ENCODE results near the gene MMP10. TPM values are rescaled to one million over a fixed set of nuclear protein-coding genes. Genes with fewer than 3 reads are reported as not detected.

The MMP10 gene
- total RNA-seq: 3.2 and 11.1 TPM in 2 replicates

DNA sequence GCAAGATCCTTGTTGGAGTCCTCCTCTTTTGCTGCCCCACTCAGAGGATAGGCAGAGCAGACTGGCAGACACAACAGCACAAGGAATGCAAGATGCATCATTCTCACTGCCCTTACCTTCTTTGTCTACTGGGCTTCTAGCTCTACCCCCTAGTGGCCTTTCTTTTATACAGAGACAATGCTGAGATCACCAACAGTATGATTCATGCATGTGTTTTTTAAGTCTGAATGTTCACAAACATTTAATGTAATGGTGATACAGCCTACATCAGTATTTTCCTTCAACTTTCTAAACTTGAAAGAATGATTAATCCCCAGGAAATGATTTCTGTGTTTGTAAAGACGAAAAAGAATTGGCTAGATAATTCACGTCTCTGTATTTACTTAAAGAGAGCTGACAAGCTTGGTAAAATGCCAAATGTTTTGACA lies at the start of gene MMP10:
Gene MMP10, minus strand, starts transcription at position 138 of the 428 bp plus-strand sequence. Its CDS starts 37 bp downstream, at position 101.

DNA sequence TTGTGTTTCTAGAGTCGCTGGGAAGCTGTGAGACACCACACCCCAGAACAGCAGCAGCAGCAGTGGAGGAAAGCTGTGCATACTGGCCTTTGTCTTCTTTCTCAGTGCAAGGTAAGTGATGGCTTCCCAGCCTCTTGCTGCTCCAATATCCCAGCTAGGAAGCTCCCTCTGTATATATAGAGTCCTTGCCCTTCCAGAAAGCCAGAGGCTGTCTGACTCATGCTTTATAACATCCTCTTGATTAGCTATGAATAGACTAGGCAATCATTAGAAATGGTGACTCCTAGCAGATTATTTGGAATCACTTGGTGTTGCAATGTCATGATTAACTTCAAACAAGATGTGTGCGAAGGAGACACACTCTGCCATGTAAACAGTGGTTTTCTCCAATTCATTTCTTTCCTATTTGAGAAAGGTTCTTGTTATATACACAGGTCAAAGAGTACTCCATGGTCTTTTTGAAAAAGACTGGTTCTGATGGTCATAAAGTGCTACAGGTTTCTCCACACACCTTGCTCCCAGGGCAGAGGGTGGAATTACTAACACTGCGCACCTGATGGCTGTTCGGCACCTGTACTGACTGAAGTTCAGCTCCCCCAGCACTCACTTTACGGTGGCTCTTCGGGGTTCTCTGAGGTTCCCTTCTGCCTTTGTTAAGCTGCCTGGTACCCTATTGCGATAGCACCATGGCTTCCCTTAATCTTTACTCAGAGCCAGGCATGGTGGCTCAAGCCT lies 17.8 kb upstream of the MMP10 start, which contains the start of gene MMP1:
Gene MMP1, minus strand, starts transcription at position 149 of the 735 bp plus-strand sequence. Its CDS starts 68 bp downstream, at position 81.

DNA sequence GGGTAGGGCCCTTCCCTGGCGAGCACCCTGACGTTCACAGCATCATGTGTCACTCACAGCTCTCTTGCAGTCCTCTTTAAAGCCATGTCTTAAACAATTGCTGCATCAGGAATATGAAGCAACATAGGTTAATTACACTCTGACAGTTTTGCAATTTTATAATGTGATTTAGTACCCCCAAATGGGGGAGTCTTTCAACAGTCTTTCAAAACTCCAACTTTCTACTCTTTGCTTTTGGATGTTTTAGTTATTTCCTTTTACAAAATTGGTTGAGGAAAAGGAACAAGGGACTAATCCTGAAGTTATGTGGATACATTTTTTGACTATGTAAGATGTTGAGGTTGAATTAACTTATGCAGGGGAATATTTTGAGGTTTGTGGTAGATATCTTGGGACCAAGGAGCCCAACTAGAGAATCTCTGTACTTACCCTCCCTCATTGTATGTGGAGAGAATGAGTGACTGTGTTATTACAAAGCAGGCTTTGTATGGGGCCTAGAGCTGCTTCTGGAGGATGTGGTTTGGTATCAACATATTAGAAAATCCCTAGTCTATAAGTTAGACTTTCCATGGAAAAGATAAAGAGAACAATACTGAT lies 55.4 kb downstream of the MMP10 start, which contains the start of gene MMP8:
Gene MMP8, minus strand, starts transcription at position 51 of the 597 bp plus-strand sequence. CDS start 99 bp downstream, outside the sequence.

Other genes starting within 250 kb of the MMP10 start
- 0.18 and 0.19 TPM in 2 replicates for gene MMP7, start 249.9 kb downstream of the MMP10 start, total RNA-seq
- gene MMP20, start 155.3 kb downstream of the MMP10 start, total RNA-seq: not detected in 2 replicates
- not detected in 2 replicates for gene MMP27, start 74.9 kb downstream of the MMP10 start, total RNA-seq
- gene MMP8, start 55.7 kb downstream of the MMP10 start, total RNA-seq: not detected in 2 replicates
- 4.3 and 664 TPM in 2 replicates for gene MMP1, start 17.5 kb upstream of the MMP10 start, total RNA-seq
- not detected in 2 replicates for gene MMP3, start 63.0 kb upstream of the MMP10 start, total RNA-seq
- 0.28 TPM in 1 of 2 replicates, not detected in the other for gene MMP12, start 94.4 kb upstream of the MMP10 start, total RNA-seq
- gene MMP13, start 175.1 kb upstream of the MMP10 start, total RNA-seq: not detected in 2 replicates

Measured in endothelial cell of coronary artery (primary cell).